A172 (cell line): ENCODE data around the gene PNPLA2. TPM values are rescaled to one million over a fixed set of nuclear protein-coding genes. Genes with fewer than 3 reads are reported as not detected.

Experiments
- DNase-seq: peaks from one replicate; pipeline ENCODE4 v3.0.0-alpha.2; 2015; ENCODE audit warnings: low spot score
- total RNA-seq: library from RNA; depleted of rRNA; stranded (reverse); fragments of >200 nt; shearing (Covaris generic); gene quantifications from 2 replicates; pipeline ENCODE4 v1.2.3, GENCODE V29; 2014; rRNA removed

The PNPLA2 gene
- total RNA-seq, 1 experiment from 2014 or later = 17.0 TPM

- no peak for DNase-seq
Measured at GRCh38 chr11:873706-874105, 55.0 kb downstream of the PNPLA2 start.

Other genes starting within 250 kb of the PNPLA2 start
- gene PHRF1, start 242.4 kb upstream of the PNPLA2 start, total RNA-seq = 12.8 and 14.9 TPM in 2 replicates
- gene IRF7, start 203.0 kb upstream of the PNPLA2 start, total RNA-seq = 6.4 and 12.0 TPM in 2 replicates
- gene CDHR5, start 194.0 kb upstream of the PNPLA2 start, total RNA-seq = not detected in 2 replicates
- gene SCT, start 191.7 kb upstream of the PNPLA2 start, total RNA-seq = not detected in 2 replicates
- gene DRD4, start 181.6 kb upstream of the PNPLA2 start, total RNA-seq = not detected in 2 replicates
- gene DEAF1, start 123.7 kb upstream of the PNPLA2 start, total RNA-seq = 12.8 and 20.2 TPM in 2 replicates
- gene TMEM80, start 123.1 kb upstream of the PNPLA2 start, total RNA-seq = 17.1 and 17.9 TPM in 2 replicates
- gene EPS8L2, start 112.7 kb upstream of the PNPLA2 start, total RNA-seq = 64.9 and 108 TPM in 2 replicates
- gene TALDO1, start 71.5 kb upstream of the PNPLA2 start, total RNA-seq = 417 and 483 TPM in 2 replicates
- 33.7 and 42.7 TPM in 2 replicates for gene GATD1, start 41.4 kb upstream of the PNPLA2 start, total RNA-seq
- gene CEND1, start 28.8 kb upstream of the PNPLA2 start, total RNA-seq = not detected in 2 replicates
- 43.7 and 46.5 TPM in 2 replicates for gene SLC25A22, start 20.6 kb upstream of the PNPLA2 start, total RNA-seq
- gene PIDD1, start 13.7 kb upstream of the PNPLA2 start, total RNA-seq = 5.7 and 6.0 TPM in 2 replicates
- gene RPLP2, start 8.9 kb upstream of the PNPLA2 start, total RNA-seq = 399 and 585 TPM in 2 replicates
- not detected in 2 replicates for gene CRACR2B, start 9.0 kb downstream of the PNPLA2 start, total RNA-seq
- gene CD151, start 14.0 kb downstream of the PNPLA2 start, total RNA-seq = 892 and 998 TPM in 2 replicates
- 132 and 157 TPM in 2 replicates for gene POLR2L, start 23.6 kb downstream of the PNPLA2 start, total RNA-seq
- 195 and 210 TPM in 2 replicates for gene TSPAN4, start 23.9 kb downstream of the PNPLA2 start, total RNA-seq
- gene CHID1, start 91.9 kb downstream of the PNPLA2 start, total RNA-seq = 54.5 and 66.7 TPM in 2 replicates
- gene AP2A2, start 107.0 kb downstream of the PNPLA2 start, total RNA-seq = 27.8 and 29.4 TPM in 2 replicates
- not detected in 2 replicates for gene MUC6, start 217.8 kb downstream of the PNPLA2 start, total RNA-seq